ENCODE measurements around the gene KRTAP10-1.

Gene KRTAP10-1

GRCh38 chr21:44499631-44500030 lies 40.4 kb downstream of the KRTAP10-1 start:
- no peak for FAIRE-seq

- FAIRE-seq = no peak
Observed at GRCh38 chr21:44499211-44499560, 40.8 kb downstream of the KRTAP10-1 start.

GRCh38 chr21:44498280-44499210 lies 41.5 kb downstream of the KRTAP10-1 start:
- no peak for FAIRE-seq

GRCh38 chr21:44497703-44498126 lies 42.3 kb downstream of the KRTAP10-1 start:
- FAIRE-seq = no peak

GRCh38 chr21:44496564-44497550 lies 43.1 kb downstream of the KRTAP10-1 start:
- FAIRE-seq = no peak

- FAIRE-seq = no peak
Observed at GRCh38 chr21:44495611-44496563, 44.1 kb downstream of the KRTAP10-1 start.

GRCh38 chr21:44494956-44495355 lies 45.0 kb downstream of the KRTAP10-1 start:
- no peak for FAIRE-seq

- FAIRE-seq = no peak
Observed at GRCh38 chr21:44494418-44494817, 45.6 kb downstream of the KRTAP10-1 start.

- no peak for FAIRE-seq
Observed at GRCh38 chr21:44492567-44493385, 47.2 kb downstream of the KRTAP10-1 start.

- no peak for FAIRE-seq
Observed at GRCh38 chr21:44490816-44491215, 49.2 kb downstream of the KRTAP10-1 start.

- no peak for FAIRE-seq
Observed at GRCh38 chr21:44490405-44490804, 49.6 kb downstream of the KRTAP10-1 start.

- no peak for FAIRE-seq
Observed at GRCh38 chr21:44489962-44490361, 50.0 kb downstream of the KRTAP10-1 start.

All from TTC549 (cell line).